Mammary epithelial cell (primary cell): ENCODE measurements around the gene GRN.

ENCODE experiments used
- CTCF ChIP-seq, 2 donors: IDR thresholded peaks in 1 of 2; conservative IDR thresholded peaks in 1 of 2; 2 replicates each; pipeline ENCODE4 v1.5.1; 2011 to 2012; ENCODE audit warnings: inconsistent platforms in 2 of 2, low read length in 2 of 2, mild to moderate bottlenecking in 2 of 2, control low read depth in 1 of 2, low read depth in 1 of 2; ENCODE audit not compliant: insufficient read depth in 1 of 2; ENCODE audit errors: extremely low read depth in 1 of 2
- EZH2 ChIP-seq: IDR thresholded peaks from 2 replicates; pipeline ENCODE4 v1.6.1; 2012; ENCODE audit warnings: low read length, inconsistent platforms, borderline replicate concordance

DNA sequence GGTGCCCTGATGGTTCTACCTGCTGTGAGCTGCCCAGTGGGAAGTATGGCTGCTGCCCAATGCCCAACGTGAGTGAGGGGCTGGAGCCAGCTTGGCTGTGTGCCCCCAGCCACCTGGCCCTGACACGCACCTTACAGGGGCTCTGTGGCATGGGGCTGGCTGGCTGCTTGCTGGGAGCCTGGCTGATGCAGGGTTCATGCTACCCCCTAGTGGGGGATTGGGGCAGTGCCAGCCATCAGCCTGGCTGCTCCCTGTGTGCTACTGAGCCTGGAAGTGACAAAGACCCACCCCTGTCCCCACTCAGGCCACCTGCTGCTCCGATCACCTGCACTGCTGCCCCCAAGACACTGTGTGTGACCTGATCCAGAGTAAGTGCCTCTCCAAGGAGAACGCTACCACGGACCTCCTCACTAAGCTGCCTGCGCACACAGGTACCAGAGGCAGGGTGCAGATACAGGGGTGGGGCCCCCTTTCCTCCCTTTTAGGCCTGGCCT is 5.7 kb downstream of the GRN start:
- peak; percentile 71 to 86 for TF ChIP-seq CTCF (conservative IDR thresholded peaks at IDR 0.05 in 1 of 2, IDR thresholded peaks at IDR 0.05 in 1 of 2; ENCODE audit: extremely low read depth in 1 of 2, insufficient read depth in 1 of 2, low read depth in 1 of 2, low read length in 2 of 2)
- TF ChIP-seq EZH2, result no peak
